SH-SY5Y (cell line): ENCODE measurements around the gene OR2C3.

Experiments used
- GATA2 ChIP-seq: IDR thresholded peaks from 2 replicates; pipeline ENCODE4 v1.6.1; 2011; ENCODE audit warnings: mild to moderate bottlenecking, low read depth, low read length
- GATA3 ChIP-seq: IDR thresholded peaks from 2 replicates; pipeline ENCODE4 v1.6.1; 2011; ENCODE audit warnings: low read depth, mild to moderate bottlenecking, low read length, moderate library complexity

The OR2C3 gene

DNA sequence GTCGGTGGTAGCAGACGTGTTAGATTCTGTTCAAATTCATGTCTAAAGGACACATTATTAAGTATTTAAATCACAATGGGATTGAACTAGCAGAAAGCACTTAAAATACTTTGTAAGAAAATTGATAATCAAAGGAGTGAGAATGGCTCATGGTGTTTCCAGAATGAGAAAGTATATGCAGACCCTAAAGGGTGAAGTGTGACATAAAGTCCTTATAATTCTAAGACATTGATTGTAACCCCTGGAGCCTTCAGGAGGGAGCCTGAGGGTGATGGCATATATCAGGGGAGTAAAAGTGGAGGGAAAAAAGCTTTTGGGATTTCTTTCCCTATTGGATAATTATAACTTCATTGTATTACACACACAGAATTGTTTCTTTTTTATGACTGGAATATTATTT is at the start of gene OR2C3:
TSS of gene OR2C3 (minus strand) at position 101 of the 400 bp plus-strand sequence. CDS start 3,929 bp downstream, outside the sequence.
- TF ChIP-seq GATA2 (no peak), GATA3 (no peak)

DNA sequence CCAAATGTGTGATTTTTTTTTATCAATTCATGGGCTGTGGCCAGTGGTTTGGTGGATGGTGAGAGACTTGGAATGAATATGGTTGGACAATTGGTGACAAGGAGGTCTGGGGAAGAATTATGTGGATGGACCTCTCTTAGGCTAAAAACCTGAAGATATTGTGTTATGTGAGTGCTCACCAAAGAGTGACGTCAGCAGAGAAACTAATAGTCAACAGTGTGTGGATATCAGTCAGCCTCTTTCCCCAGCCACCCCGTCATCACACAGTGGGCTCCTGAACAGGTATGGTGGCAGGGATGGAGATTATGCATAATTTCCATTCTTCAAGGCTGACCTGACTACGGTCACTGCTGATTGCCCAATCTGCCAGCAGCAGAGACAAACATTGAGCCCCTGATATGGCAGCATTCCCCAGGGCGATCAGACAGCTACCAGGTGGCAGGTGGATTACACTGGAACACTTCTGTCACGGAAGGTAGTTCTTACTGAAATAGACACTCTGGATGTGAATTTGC is 42.8 kb upstream of the OR2C3 start:
- no peak for TF ChIP-seq GATA3
- no peak for TF ChIP-seq GATA2

DNA sequence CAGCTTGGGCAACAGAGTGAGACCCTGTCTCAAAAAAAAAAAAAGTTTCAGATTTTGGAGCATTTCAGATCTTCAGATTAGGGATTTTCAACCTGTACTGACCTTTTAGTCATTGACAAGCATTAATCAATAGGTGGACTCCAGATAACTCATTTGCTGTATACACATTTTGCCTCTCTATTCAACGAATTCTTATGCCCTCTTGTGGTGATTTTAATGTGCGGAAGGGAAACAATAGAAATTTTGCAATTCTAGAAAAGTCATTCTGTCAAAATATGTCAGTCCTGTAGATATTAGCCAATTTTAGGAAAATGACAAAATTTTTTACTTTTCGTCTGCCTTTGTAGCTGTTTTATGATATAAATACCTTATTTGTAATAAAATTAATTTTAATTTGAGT is 40.3 kb upstream of the OR2C3 start:
- TF ChIP-seq GATA2 (no peak), GATA3 (no peak)

DNA sequence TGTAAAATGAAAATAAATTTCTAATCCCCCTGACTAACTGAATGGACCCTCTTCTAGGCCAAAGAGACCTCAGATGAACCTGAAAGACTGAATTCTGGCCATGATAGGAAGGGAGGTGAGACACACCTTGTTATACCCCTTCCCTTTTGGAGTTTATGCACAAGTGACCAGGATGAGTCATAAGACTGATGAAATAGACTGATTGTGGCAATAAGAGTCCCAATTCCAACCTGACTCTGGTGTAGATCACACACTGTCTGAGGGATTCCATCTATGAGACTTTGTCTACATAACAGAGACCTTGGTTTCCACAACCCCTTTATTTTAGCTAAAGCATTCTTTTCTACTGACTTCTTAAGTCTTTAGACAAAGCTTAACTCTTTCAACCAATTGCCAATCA is 38.4 kb upstream of the OR2C3 start:
- no peak for TF ChIP-seq GATA3
- no peak for TF ChIP-seq GATA2

DNA sequence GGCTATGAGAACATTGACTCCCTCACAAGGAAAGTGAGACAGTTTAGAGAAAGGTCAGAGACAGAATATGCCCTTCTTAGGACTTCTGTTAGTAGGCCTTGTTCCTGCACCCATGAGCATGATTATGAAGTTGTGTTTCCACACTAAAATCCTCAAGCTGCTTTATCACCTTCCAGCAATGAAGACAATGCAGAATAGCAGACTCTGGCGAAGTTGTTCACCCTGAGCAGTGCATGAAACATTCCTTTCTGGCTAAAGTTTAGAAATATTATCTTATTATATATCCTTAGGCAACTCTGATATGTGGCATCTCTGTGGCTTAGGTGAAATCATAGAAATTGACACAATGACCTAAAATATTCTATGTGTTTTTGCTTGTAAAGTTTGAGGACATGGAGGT is 38.0 kb upstream of the OR2C3 start:
- no peak for TF ChIP-seq GATA2
- TF ChIP-seq GATA3 = no peak

DNA sequence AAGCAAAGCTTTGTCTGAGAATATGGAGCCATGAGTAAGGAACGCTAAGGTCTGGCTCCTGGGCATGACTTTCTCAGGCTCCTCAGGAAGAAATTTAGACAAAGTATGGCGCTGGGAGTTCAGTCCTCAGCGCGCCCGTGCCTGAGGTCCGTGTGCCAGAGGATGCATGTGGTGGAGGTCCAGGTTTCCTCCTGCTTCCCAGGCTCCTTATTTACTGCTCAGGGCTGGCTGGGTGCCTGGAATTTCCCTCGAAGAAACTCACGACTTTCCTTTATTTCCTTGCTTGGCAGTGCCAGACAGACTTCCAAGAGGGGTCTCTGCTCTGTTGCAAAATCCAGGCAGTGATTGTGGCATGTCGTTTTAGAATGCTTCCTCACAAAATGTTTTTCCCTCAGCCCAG is 26.0 kb upstream of the OR2C3 start:
- no peak for TF ChIP-seq GATA3
- TF ChIP-seq GATA2 = no peak

DNA sequence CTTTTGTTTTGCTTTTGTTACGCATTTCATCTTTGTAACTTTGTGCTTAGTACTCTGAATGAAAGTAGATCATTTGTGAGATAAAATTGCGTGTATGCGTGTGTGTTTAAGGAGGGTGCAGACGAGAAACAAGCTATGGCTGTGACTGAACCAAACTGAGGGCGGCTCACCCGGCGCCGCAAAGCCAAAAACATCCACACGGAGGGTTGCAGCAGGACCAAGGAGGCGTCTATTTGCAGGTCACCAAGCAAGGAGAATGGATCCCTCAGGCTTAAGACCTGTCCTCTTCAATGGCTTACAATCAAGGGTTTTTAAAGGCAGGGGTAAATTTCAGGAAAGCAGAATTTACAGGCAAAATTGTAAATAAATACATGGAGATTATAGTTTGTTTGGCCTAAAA is 25.5 kb upstream of the OR2C3 start:
- no peak for TF ChIP-seq GATA2
- no peak for TF ChIP-seq GATA3

DNA sequence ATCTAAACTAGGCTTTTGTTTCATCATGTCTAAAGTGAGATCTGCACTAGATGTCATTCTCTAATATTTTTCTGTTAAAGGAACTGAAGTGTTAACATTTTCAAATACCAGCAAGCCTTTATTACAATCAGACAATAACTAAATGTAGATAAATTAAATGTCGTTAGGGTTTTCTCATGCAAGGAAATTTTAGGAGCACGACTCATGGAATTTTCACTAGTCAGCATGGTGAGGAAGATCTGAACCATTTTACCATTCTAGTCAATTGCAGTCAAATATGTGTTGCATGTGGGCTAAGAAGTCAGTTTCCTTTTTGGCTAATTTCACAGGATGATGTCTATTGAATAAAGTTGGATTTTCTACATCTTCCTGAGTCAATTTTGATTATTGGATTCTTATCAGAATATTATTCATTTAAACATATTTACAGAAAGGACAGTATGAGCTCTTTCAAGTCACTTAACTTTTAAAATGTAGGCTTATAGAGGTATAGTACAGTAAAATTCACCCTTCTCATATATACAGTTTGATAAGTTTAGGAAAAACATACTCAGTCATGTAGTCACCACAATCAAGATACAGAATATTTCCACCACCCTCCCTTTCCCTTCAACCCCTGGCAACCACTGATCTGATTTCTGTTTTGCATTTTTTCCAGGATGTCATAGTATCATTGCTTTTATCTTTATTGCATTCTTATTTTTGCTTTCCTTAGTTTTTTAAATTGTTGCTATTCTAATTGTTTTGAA is 21.9 kb upstream of the OR2C3 start:
- no peak for TF ChIP-seq GATA3
- no peak for TF ChIP-seq GATA2

DNA sequence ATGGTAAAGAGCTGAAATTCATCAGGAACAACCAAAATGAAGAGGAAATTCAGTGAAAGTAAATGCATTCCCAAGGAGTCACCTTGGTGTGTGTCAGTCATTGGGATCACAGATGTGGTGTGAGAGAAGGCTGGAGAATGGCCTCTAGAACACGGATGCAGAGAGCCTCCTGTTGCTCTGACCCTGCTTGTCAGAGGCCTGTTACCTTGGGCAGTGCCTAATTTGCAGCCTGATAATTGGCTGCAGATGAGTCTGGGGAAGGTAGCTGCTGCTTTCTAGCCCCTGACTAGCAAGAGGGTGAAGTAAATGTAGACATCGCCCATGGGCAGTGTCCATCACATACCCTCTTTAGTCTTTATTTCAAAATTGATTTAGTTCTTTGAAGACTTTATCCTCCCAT is 16.0 kb upstream of the OR2C3 start:
- no peak for TF ChIP-seq GATA3
- no peak for TF ChIP-seq GATA2

DNA sequence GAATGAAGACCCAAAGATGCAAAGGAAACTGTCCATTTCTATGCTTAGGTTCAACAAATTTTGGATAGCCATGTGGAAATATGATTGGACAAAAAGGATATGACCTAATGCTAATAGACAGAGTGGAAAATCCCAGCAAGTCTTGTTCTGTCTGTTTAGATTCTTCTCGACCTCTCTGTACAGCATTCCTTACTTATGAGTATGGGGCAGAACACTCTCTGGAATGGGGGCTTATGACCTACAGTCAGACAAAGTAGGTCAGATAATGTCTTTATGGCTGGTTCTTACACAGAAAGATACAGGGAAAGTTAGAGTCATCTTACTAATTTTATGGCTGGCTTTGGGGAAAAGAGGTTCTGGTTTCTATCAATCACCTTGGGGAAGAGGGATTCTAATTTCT is 15.5 kb upstream of the OR2C3 start:
- TF ChIP-seq GATA2 (no peak), GATA3 (no peak)

DNA sequence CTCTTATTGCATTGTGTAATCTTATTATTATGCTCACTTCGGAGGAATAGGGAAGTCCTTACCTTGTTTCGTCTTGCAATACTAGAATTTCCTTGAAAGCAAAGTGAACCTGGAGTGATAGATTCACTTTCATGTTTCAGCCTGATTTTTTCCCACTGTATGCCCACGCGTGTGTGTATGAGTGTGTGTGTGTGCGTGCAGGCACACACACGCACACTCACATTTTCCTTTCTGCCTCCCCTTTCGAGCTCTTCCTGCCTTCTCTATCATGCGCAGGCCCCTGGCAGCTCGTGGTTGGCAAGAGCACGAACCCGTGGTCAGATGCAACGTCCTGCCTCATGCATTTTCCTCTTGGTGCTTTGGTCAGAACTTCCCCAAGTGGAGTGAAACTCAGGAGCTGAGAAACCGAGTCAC is 12.5 kb upstream of the OR2C3 start, which contains the start of gene GCSAML:
TSS of gene GCSAML (plus strand) at position 366 of the 414 bp plus-strand sequence. CDS start 58 bp downstream, outside the sequence.
- TF ChIP-seq GATA2 (no peak), GATA3 (no peak)

DNA sequence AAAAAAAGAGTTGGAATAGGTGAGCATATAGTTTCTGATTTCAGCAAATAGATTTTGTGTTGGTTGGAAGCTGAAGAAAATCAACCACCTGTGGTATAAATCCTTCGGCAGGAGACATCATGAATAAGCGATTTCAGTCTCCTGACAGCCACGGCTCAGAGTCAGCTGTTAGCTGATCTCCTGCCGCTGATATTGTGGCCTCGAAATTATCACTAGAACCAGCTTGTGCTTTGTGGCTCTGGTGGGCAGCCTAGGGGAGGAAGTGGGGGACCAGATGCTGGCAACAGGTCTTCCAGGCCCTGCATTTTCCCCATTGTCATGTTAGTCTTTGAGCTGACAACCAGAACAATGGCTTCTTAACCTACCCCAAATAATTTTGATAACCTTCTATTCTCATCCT is 11.9 kb upstream of the OR2C3 start:
- TF ChIP-seq GATA3 = no peak
- TF ChIP-seq GATA2 = no peak

DNA sequence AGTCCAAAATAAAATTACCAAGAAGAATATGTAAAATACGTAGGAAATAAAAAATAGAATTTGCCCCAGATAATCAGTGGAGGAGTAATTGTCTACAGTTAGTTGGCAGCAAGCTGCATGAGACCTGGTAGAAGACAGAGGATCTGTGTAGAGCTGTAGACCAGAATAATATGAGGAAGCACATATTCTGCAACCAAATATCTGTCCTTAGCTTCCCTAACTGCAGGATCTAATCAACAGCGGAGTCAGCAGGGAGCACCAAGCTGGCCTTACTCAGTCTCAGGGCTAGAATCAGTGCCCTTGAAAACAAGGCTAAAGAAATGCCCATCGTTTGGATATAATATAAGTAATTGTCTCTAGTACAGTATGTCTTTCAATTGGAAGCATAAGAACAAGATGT is 6.6 kb upstream of the OR2C3 start:
- no peak for TF ChIP-seq GATA2
- TF ChIP-seq GATA3 = no peak

DNA sequence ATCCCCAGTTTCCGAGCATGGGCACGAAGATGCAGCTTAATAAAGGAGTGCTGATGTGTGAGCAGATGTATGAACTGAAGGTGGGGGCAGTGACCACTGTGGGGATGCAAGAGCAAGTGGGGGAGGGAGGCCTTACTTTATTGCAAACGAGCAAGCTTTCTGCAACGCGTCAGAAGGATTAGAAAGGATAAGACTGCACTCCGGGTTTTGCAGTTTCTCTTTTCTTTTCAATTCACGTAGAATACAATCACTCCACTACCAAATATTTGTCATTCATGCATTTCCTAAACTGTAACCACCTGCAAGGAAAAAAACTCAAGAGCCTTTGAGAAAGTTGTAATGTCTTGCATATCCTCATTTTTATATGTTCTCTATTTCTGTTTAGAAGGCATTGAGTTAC is 4.3 kb upstream of the OR2C3 start:
- TF ChIP-seq GATA3 (no peak), GATA2 (no peak)

DNA sequence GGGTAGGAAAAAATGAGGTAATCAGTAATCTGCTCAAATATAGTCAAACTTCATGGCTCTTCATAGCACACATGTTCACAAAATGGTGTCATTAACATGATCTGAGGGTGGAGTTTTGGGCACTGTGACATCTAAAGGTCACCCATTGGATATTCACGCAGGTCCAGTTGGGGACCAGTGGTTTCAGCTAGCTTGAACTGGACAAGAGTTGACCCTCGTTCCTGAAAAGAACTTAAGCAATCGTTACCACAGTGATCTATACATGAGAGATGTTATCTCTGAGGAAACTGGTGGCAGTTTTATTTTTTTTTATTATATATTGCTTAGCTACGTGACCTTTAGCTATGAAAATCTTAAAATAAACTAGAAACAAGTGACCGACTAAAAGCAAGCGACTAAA is 3.0 kb upstream of the OR2C3 start:
- TF ChIP-seq GATA3 (no peak), GATA2 (no peak)
